Endodermal cell (in vitro differentiated cells): ENCODE data around the gene ORC6. TPM values are rescaled to one million over a fixed set of nuclear protein-coding genes. Genes with fewer than 3 reads are reported as not detected.

Source experiments
- DNase-seq: peaks from one replicate; pipeline ENCODE4 v3.0.0-alpha.2; 2017
- H3K27ac ChIP-seq: 2 replicates; pipeline ENCODE4 v1.5.1; 2013; ENCODE audit warnings: mild to moderate bottlenecking, low read depth, low read length, moderate library complexity
- H3K27me3 ChIP-seq: 2 replicates; pipeline ENCODE4 v1.6.1; 2013; ENCODE audit warnings: mild to moderate bottlenecking, low read length, moderate library complexity; ENCODE audit not compliant: insufficient read depth, control insufficient read depth, poor library complexity, severe bottlenecking
- H3K36me3 ChIP-seq: 2 replicates; pipeline ENCODE4 v1.7.0; 2013; ENCODE audit warnings: mild to moderate bottlenecking, low read length, moderate library complexity; ENCODE audit not compliant: control insufficient read depth, insufficient read depth
- H3K4me1 ChIP-seq: one replicate; pipeline ENCODE4 v1.7.0; 2013; ENCODE audit warnings: low read length; ENCODE audit not compliant: control insufficient read depth, insufficient read depth
- H3K4me3 ChIP-seq: 2 replicates; pipeline ENCODE4 v1.5.1; 2013; ENCODE audit warnings: mild to moderate bottlenecking, low read length, moderate library complexity
- H3K9ac ChIP-seq: 2 replicates; pipeline ENCODE4 v1.6.1; 2013; ENCODE audit warnings: mild to moderate bottlenecking, low read length, moderate library complexity; ENCODE audit not compliant: poor library complexity, severe bottlenecking; ENCODE audit errors: extremely low read depth
- H3K9me3 ChIP-seq: 2 replicates; pipeline ENCODE4 v1.6.1; 2013; ENCODE audit warnings: mild to moderate bottlenecking, low read length, moderate library complexity; ENCODE audit not compliant: control insufficient read depth
- H3K27ac Mint-ChIP-seq: 2 replicates; pipeline ENCODE4 v1.8.0; 2020; ENCODE audit warnings: mixed read lengths
- H3K27me3 Mint-ChIP-seq: 2 replicates; pipeline ENCODE4 v1.8.0; 2021; ENCODE audit warnings: mild to moderate bottlenecking, mixed read lengths; ENCODE audit not compliant: insufficient read depth
- H3K36me3 Mint-ChIP-seq: 2 replicates; pipeline ENCODE4 v1.8.0; 2020; ENCODE audit warnings: low read depth, mixed read lengths
- H3K4me1 Mint-ChIP-seq: 2 replicates; pipeline ENCODE4 v1.8.0; 2020; ENCODE audit warnings: mixed read lengths
- H3K4me3 Mint-ChIP-seq: 2 replicates; pipeline ENCODE4 v1.8.0; 2020; ENCODE audit warnings: mild to moderate bottlenecking, moderate library complexity, mixed read lengths
- H3K9me3 Mint-ChIP-seq: 2 replicates; pipeline ENCODE4 v1.8.0; 2020; ENCODE audit warnings: mild to moderate bottlenecking, mixed read lengths
- CTCF ChIP-seq: fragments of 200-600 bp; sonication (generic); conservative IDR thresholded peaks from 2 replicates; pipeline ENCODE4 v1.5.0; 2021; ENCODE audit warnings: antibody characterized with exemption, mild to moderate bottlenecking
- WGBS, 2 experiments: methylation state at CpG; one replicate each; pipeline versions ENCODE4 v1.1.5 to v1.1.7; 2013; ENCODE audit warnings: missing lambda C conversion rate in 2 of 2, mixed read lengths in 1 of 2; ENCODE audit not compliant: insufficient coverage in 1 of 2, insufficient read length in 1 of 2; 5-methylcytosine and 5-hydroxymethylcytosine counted together
- total RNA-seq, 2 donors: library from RNA; stranded (reverse); fragmentation: NEBNext Ultra II Directional in 1 of 2; extraction: Animal tissue kit (Norgen Biotek cat#: 25700) in 1 of 2; gene quantifications; 2 replicates in 1 of 2; 3 replicates in 1 of 2; pipeline ENCODE4 v1.2.1, GENCODE V29; 2021

The ORC6 gene
- total RNA-seq, 2 donors from 2014 or later = 94.9 to 128 TPM

- H3K4me1 ChIP-seq = peaks cover 33% of the 10 kb centered on the region
- H3K27me3 ChIP-seq = no peaks in the 10 kb centered on the region
- Mint-ChIP-seq H3K4me1 (peaks cover 53% of the 10 kb centered on the region), H3K27me3 (no peaks in the 10 kb centered on the region), H3K36me3 (no peaks in the 10 kb centered on the region), H3K4me3 (no peak overlapping the region), H3K9me3 (no peaks in the 10 kb centered on the region), H3K27ac (no peak overlapping the region)
- whole genome bisulfite sequencing, 2 experiments = 67 to 81% methylated on average over 8 to 10 of the region's 10 CpGs
- no peak for TF ChIP-seq CTCF
- no peaks in the 10 kb centered on the region for H3K36me3 ChIP-seq
- no peak overlapping the region for H3K9ac ChIP-seq
- H3K27ac ChIP-seq = peak overlapping the region; percentile 12
- no peak overlapping the region for H3K4me3 ChIP-seq
- H3K9me3 ChIP-seq = no peaks in the 10 kb centered on the region
- peak; percentile 75 for DNase-seq
Measured at GRCh38 chr16:46743232-46743719, 53.8 kb downstream of the ORC6 start.

DNA sequence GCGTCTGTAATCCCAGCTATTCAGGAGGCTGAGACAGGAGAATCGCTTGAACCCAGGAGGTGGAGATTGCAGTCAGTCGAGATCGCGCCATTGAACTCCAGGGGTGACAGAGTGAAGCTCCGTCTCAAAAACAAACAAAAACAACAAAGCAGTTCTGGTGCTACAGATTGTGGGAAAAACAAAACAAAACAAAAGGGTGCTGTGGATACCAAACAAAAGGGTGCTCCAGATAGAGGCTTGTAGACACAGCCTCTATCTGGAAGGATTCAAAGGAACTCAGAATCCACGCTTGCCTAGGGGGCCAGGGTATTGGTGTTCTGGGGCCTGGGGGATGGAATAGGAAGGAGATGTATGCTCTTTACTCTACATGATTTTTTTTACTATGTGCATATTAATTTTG, 56.2 kb downstream of the ORC6 start:
- Histone ChIP-seq H3K9me3 (no peaks in the 10 kb centered on the region), H3K4me3 (no peak overlapping the region), H3K27ac (no peak overlapping the region), H3K36me3 (no peaks in the 10 kb centered on the region), H3K4me1 (peaks cover 29% of the 10 kb centered on the region), H3K9ac (peak overlapping the region; percentile 55), H3K27me3 (no peaks in the 10 kb centered on the region)
- Mint-ChIP-seq H3K27ac (peak overlapping the region; percentile 91), H3K4me1 (peaks cover 49% of the 10 kb centered on the region), H3K36me3 (no peaks in the 10 kb centered on the region), H3K9me3 (no peaks in the 10 kb centered on the region), H3K27me3 (no peaks in the 10 kb centered on the region), H3K4me3 (no peak overlapping the region)
- no peak for TF ChIP-seq CTCF
- DNase-seq = peak; percentile 79
- 46 to 83% methylated on average over 1 to 7 of the region's 7 CpGs for WGBS, 2 experiments

- TF ChIP-seq CTCF = no peak
- H3K27me3 ChIP-seq = no peaks in the 10 kb centered on the region
- Mint-ChIP-seq H3K27ac (no peak overlapping the region), H3K27me3 (no peaks in the 10 kb centered on the region), H3K4me1 (peaks cover 49% of the 10 kb centered on the region), H3K9me3 (no peaks in the 10 kb centered on the region), H3K36me3 (no peaks in the 10 kb centered on the region), H3K4me3 (no peak overlapping the region)
- H3K27ac ChIP-seq = no peak overlapping the region
- WGBS, 2 experiments = 91 to 100% methylated on average over 2 to 15 of the region's 15 CpGs
- no peaks in the 10 kb centered on the region for H3K9me3 ChIP-seq
- DNase-seq = peak; percentile 80
- no peak overlapping the region for H3K9ac ChIP-seq
- no peaks in the 10 kb centered on the region for H3K36me3 ChIP-seq
- peaks cover 23% of the 10 kb centered on the region for H3K4me1 ChIP-seq
- no peak overlapping the region for H3K4me3 ChIP-seq
Measured at GRCh38 chr16:46746821-46747776, 57.6 kb downstream of the ORC6 start.

Other genes starting within 250 kb of the ORC6 start
- gene SHCBP1, start 68.3 kb upstream of the ORC6 start, total RNA-seq = 10 to 100 TPM; 15.1 to 17.2 TPM
- gene VPS35, start 481 bp upstream of the ORC6 start, total RNA-seq = 100 to 1,000 TPM in 1 of 2 donors, 10 to 100 TPM in 1; 95.7 to 119 TPM
- 1 to 10 TPM; 2.3 to 4.0 TPM for gene MYLK3, start 58.7 kb downstream of the ORC6 start, total RNA-seq
- gene C16orf87, start 141.5 kb downstream of the ORC6 start, total RNA-seq = 10 to 100 TPM; 20.6 to 22.7 TPM
- 10 to 100 TPM; 44.1 to 65.5 TPM for gene GPT2, start 194.7 kb downstream of the ORC6 start, total RNA-seq